GM18499 (cell line): ENCODE results near the gene MRPL2.

Experiments used
- ATAC-seq: cut with Tn5 transposase; IDR thresholded peaks from one replicate; pipeline ENCODE4 v1.9.1; 2021; ENCODE audit warnings: moderate number of reproducible peaks; ENCODE audit not compliant: insufficient read depth, unreplicated experiment

The MRPL2 gene

DNA sequence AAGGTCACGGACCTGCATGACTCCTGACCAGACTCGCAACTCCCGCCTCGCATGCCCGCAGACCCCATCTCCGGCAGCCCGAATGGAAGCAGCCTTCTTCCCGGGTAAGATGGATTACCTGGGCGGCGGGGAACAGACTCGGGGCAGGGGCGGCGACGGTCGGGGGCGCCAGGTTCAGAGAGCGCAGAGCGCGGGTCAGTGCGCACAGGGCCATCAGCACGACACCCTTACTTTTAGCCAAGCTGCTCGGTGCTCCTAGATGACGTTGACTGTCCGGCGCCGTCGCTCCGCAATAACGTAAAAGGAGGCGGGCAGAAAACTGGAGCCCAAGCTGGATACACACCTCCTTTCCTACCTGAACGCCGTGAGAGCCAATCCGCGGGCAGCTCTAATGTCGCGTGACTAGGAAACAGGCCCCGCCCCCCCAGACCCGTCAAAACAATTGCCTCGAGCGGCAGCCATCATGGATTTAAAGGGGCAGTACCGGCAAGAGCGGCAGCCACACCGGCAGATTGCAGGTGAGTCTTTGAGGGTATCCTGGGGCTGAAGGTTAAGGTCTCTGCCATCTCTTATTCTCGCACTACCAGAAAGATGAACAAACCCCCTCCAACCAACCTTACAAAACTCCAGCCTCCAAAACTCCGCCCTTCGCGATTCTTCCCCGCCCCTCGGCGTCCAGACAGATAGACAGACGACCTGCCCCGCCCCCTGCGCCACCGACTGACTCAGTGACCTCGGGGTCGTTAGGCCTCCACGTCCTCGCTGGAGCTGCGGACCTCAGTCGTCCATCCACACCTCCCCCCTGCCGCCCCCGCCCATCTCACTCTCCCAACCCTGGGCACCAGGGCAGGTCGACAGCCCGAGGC is at the start of gene MRPL2, which contains the start of gene KLC4:
MRPL2 (minus strand) TSS at position 267 of the 866 bp plus-strand sequence; CDS start at position 214, 53 bp downstream.
KLC4 (plus strand) TSS at position 464 of the 866 bp plus-strand sequence. CDS start 1,705 bp downstream, outside the sequence.
- peak; percentile 80 for ATAC-seq

DNA sequence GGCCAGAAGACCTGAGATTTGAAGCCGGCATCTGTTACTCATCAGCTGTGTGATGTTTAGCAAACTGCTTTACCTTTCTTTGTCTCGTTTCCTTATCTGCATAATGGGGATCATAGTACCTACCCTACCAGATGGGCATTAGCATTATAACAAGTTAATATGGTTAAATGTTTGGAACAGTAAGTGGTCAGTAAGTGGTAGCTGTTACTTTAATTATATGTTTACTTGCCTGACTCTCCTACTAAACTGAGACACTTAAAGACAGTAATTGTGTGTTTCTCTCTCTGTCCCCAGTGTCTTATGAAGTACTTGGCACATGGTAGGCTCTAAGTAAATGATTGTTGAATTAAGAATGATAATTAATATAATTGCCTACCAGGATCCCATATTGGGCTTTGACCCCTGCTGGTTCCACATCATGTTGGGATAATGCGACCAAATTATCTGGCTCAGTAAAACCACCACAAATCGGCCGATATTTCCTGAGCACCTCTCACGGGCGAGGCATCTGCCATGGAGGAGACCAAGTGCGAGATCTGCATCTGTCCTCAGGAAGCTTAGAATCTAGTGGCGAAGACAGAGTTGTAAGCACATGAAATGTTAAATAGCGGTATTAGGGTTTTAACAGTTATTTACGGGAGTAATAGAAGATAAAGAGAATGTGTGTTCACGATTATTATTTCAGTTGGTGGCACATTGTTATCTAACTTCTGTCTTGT is 48.3 kb upstream of the MRPL2 start:
- no peak for ATAC-seq

DNA sequence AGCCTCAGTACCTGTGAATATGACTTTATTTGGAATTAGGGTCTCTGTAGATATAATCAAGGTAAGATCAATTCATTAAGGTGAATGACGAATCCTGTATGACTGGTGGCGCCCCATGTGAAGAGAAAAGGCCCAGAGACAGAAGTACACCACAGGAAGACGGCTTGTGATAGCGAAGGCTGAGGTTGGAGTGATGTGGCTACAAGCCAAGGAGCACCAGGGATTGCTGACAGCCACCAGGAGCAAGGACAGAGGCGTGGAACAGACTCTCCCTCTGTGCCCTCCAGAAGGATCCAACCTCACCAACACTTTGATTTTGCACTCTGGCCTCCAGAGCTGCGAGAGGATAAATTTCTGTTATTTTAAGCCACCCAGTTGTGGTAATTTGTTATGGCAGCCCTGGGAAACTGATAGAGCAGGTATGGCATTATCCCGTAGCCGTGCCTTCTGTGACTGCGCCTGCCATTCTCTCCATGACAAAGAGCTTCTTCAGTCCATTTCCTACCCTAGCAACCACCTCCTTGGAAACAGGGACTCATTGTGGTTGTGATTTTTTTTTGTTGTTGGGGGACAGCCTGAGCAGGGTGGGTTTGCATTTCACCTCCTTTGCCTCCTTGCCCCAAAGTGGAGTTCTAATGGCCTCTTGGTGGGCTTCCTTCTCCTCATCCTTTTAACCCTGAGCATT is 46.4 kb upstream of the MRPL2 start:
- ATAC-seq = no peak

DNA sequence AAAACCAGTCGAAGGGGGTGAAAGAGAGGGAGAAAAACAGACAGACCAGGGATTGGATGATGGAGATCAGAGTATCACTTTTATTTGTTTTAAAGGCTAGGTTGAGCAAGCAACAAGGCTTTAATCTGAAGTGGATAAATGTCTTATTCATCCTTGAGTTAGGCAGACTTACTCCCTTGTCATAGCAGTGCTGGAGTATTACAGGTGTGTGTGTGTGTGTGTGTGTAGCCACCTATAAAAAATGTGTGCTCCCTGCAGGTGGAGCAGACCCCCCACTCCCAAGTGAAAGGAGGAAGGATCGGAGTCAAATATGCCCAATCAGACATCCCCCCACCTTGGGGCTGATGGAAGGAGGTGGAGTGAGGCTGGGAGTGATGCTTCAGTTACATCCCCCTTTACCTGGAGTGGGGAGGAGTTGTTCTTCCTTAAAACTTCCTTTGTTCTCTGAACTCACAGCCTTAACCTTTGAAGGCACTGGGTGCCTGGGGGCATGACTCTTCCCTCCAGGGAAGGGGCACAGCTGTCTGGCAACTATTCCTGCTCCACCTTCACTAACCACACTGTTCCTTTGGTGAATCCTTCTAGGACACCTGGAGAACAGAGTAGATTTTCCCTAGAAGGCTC is 44.1 kb upstream of the MRPL2 start:
- no peak for ATAC-seq

DNA sequence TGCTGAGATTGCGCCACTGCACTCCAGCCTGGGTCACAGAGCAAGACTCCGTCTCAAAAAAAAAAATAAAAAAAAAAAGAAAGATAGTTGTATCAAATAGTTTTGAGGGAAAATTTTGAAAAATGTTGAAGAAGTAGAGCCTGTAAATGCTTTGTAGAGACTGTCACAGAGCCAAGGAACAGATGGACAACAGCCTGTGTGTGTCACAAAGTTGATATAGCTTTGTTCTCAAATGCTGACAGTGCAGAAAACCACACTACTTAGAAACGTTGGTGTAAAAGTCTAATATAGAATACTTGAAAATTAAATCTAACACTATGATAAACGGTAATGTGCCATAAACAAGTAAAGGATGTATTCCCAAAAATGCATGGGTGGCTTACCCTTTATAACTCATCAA is 42.3 kb upstream of the MRPL2 start:
- no peak for ATAC-seq

DNA sequence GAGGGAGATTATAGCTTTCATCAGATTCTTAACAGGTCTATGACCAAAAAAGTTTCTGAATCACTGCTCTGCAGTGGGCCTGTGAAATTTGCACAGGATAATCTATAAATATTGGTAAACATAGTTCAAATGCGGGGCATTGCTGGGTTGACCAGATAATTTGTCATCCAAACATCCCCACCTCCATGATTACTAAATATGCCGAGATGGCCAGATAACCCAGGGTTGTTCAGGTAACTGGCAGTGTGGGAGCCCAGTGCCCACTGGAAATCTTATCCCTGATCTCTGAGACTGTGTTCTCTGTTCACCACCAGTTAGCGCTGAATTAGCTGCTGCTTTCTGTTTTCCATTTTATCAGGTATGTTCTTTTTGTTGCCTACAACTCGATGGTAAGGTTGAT is 38.3 kb upstream of the MRPL2 start:
- no peak for ATAC-seq

DNA sequence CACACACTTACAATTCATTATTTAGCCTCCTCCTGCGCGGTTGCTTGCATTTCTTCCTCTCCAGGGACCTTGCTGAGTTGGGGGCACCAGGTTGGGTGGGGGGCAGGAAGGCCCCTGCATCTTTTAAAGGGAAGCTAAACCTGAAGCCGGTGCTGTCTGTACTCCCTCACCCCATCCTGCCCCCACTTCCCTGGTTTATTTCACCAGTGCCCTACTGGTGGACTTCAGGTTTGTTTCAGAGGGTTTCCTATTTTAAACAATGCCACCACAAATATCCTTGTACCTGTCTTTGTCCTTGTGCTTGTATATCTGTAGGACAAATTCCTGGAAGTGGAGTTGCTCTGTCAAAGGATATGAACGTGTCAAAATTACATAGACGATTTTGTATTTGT is 37.9 kb upstream of the MRPL2 start:
- ATAC-seq = no peak

DNA sequence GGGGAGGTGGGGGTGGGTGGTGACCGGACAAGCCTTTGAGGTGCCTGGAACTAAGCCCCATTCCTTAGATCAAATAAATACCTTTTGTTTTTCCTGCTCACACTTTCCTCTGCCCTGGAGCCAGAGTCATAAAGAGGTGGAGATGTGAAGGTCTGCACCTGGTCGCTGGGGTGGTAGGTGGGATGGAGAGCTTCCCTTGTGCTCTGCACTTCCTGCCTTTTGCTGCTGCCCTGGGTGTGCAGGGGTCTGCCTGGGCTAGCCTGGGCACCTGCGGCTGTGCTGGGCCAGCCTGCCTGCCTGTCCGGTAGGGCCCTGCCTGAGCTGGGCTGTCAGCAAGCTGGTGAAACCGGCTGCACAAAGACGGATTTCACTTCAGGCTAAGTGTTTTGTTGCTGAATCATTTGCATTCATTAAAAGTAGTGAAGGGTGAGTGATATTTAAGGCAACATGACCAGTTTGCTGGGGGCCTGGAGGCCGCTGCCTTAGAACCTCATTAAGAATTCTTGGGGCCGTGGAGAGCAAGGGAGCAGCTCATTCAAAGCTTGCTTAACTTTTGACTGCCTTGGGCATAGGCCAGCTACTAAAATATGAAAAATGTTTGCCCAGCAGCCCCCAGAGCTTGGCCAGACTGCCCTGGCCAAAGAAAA is 37.3 kb upstream of the MRPL2 start:
- ATAC-seq = no peak

DNA sequence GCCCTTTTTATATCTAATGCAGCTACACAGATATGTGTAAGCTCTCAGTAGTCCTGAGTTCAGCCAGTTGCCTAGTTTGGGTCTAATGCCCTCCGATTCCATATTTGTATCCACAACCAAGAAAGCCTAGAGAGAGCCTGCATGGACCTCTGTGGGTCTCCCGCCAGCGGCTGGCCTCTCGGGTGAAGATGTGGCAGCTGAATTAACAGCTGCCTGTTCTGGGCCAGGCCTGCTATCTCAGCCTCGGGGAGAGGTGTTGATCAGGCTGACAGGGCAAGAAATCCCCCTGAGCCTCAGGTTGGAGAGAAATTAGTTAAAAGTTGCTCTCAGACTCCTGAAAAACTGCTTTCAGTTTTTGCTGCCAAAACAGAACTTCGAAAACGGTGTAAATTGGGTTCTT is 36.7 kb upstream of the MRPL2 start:
- ATAC-seq = no peak

DNA sequence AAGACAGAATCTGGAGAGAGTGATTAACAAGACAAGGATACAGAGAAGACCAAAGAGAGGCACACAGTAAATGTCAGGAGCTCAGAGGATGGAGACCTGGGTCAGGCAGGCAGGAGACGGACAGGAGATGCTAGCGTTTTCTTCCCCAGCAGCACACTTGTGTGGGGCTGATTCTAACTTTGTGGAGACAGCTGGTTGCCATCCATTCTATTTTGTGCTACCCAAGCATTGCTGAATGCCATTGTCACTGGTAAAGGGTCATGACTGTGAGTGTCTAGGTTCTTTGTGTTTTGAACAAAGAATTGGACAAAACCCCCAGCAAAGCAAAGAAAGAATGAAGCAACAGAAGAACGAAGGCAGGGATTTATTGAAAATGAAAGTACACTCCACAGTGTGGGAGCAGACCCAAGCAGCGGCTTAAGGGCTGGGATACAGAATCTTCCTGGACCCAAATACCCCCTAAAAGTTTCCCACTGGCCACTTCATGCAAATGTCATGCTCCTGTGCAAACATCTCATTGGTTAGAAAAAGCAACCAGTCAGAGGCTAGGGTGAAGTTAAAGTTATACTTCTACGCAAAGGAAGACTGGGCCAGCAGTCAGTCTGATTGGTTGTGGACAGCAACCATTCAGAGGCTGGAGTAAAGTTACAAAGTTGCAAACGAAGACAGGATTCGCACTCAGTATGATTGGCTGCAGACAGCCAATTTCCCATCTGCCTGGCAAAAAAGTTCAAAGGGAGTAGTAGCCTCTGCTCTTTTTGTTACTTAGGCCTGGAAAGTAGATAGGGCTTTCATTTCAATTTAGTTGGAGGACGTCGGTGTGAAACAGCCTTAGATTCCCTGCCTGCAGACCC is 34.4 kb upstream of the MRPL2 start:
- ATAC-seq = no peak

DNA sequence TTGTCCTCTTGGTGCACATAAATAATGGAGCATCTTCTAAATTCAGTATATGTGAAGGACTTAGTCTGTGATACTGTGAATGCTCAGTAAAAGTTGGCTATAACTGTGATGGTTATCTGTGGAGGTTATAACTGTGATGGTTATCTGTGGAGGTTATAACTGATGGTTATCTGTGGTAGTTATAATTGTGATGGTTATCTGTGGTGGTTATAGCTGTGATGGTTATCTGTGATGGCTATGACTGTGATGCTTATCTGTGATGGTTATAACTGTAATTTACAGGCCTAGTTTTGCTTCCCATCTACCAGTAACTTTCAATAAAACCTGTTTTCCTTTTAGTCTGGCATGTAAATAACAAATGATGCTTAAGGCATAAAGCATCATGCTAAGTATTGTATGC is 33.4 kb upstream of the MRPL2 start:
- ATAC-seq = no peak

DNA sequence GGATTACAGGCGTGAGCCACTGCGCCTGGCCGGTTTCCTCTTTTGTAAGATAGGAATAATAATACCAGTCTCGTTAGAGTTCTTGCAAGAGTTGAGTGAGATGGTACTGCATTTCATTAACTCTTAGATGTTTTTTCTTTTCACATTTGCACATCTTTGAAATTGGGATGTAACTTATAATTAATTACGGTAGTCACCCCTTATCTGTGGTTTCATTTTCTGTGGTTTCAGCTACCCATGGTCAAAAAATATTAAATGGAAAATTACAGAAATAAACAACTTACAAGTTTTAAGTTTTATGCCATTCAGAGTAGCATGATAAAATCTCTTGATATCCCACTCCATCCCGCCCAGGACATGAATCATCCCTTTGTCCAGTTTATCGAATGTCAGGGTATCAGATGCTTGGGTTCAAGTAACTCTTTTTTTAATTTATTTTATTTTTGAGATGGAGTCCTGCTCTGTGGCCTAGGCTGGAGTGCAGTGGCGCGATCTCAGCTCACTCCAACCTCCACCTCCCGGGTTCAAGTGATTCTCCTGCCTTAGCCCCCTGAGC is 32.3 kb upstream of the MRPL2 start:
- no peak for ATAC-seq

DNA sequence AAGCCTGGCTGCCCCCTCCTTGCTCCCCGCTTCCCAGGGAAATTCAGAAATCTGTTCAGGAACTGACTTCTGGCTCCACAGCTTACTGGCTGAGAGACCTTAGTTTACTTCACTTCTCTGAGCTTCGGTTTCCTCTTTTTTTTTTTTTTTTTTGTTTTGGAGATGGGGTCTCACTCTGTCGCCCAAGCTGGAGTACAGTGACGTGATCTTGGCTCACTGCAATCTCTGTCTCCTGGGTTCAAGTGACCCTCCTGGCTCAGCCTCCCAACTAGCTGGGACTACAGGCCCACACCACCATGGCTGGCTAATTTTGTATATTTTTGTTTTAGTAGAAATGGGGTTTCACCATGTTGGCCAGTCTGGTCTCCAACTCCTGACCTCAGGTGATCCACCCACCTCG is 31.8 kb upstream of the MRPL2 start:
- no peak for ATAC-seq

DNA sequence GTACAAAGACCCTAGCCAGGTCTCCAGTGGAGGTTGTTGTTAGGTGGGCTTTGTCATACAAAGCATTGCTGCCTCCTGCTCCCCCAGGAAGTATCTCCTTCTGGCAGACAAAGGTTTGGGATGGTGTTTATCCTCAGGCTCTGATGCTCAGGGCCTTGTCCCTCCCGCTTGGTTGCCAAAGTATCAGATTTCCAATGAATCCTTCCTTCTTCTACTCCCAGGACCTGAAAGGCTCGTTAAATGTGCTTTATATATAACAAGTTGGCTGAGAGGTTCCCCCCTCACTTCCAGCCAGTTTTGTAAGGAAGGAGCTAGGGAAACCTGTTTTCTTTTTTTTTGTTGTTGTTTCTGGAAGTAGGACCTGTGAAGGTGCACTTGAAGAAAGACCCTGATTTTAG is 31.3 kb upstream of the MRPL2 start:
- ATAC-seq = no peak

DNA sequence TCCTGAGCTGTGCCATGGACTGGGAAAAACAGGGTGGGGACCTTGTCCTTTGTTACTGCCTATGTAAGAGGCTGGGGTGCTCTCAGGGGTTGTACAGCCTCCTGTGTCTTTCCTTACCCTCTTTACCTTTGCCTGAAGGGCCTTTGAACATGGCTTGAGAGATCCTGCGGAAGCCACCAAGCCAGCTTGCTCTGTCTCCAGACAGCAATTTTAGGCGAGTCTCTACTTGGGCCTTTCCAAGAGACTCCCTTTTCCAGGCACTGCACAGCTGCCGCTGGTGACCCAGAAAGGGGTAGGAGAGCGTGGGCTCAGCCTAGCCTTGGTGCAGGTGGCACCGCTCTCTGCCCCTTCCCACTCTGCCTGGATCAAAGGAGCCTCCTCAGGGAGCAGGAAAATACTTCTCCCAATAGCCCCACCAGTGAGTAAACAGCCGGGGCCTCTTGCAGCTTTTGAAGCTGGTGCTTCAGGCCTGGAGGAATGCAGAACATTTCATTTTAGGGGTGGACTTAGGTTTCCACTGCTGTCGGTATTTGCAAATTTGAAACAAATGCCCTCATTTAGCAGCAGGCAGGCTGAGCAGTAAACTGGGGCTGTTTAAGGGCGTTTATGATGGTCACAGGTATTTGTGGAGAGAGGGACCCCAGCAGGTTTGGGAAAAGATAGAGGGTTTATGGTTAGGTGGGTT is 30.8 kb upstream of the MRPL2 start:
- no peak for ATAC-seq

DNA sequence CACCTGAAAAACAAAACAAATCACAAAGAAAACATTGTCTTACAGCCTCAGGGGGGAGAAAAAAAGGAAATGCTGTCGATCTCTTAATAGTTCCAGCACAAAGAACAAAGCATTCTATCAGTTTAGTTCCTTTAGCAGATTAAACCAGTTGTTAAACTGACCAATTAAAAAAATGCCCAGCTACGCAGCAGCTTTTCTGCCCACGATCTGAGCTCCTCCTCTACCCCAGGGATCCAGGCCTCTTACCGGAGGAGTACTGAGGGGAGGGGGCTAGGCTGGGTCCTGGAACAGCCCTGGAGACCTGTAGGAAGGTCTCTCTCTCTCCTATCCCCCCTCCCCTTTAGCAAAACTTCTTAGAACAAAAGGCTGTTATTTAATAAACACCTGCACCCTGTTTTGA is 30.2 kb upstream of the MRPL2 start:
- no peak for ATAC-seq

DNA sequence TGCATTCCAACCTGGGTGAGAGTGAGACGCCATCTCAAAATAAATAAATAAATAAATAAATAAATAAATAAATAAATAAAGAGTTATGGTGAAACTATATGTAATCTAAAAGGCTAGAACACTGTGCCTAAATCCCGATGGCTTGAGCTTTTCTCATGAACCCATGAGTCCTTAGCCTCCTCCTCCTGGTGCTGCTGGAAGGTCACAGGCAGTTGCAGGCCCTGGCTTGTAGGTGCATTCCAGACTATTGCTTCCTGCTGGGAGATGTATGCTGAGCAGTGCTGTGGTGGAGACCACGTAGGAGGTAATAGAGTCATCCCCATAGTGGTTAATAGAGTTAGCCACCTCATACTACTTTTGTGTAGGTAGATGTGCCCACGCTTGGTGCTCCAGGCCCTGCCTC is 29.4 kb upstream of the MRPL2 start:
- ATAC-seq = no peak

DNA sequence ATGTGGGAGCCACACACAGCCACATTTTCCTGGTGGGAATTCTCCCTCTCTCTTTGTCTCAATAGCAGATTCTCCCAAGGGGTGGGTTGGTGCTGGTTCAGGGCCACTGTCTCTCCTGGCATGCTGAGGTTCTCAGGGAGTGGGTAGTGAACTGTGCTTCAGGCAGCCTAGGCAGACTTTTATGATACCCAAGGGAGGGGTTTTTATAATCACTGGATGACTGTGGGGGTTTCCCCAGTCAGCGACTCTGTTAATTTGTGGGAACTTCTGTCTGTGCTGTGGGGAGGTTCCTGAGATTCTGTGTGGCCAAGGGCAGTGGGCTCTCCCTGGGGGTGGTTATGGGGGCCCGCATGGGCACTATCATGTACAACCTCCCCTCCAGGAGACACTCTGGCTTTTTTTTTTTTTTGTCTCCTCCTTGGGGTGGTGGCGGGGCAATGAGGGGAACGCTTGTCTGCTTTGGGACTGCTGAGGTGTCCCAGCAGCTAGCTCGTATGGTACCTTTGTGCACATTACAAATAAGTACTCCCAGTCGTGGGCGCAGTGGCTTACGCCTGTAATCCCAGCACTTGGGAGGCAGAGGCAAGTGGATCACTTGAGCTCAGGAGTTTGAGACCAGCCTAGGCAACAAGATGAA is 26.9 kb upstream of the MRPL2 start:
- ATAC-seq = peak; percentile 57
